ENCODE measurements around the gene TMEM115. TPM values are rescaled to one million over a fixed set of nuclear protein-coding genes. Genes with fewer than 3 reads are reported as not detected.

Gene TMEM115
- total and polyA plus RNA-seq, 2 of the 4 experiments (the other 2 are of a cell fraction) = 35.3 to 47.3 TPM

- no TSS peak for BruUV-seq (replicated peaks)
- no peak overlapping the region for H2BK15ac ChIP-seq (ENCODE audit: low read depth, low read length)
- no peaks in the 10 kb centered on the region for H3K79me1 ChIP-seq (ENCODE audit: low read depth in 1 of 2, low read length in 2 of 2)
- no peak for DNase-seq
- WGBS, 2 experiments (ENCODE audit: extremely low coverage in 2 of 2, insufficient read length in 1 of 2) = 63% methylated on average over 4 of the region's 12 CpGs; no CpG with 5 or more reads in 1 of the 2 experiments
- CTCF ChIA-PET = no interaction called here
- H4K20me1 ChIP-seq (ENCODE audit: insufficient read depth, low read length) = no peaks in the 10 kb centered on the region
- H4K5ac ChIP-seq (ENCODE audit: low read depth, low read length) = no peak overlapping the region
- peak overlapping the region; percentile 23 for H2AFZ ChIP-seq (replicated peaks; ENCODE audit: low read length, poor library complexity)
- no peak overlapping the region for H3K4ac ChIP-seq (ENCODE audit: low read depth, low read length)
- H3K9me3 ChIP-seq (ENCODE audit: control insufficient read depth, insufficient read depth, low read length) = no peaks in the 10 kb centered on the region
- no peak overlapping the region for H3K56ac ChIP-seq (ENCODE audit: extremely low read depth, insufficient read depth, low read length)
- H3K4me3 ChIP-seq (ENCODE audit: insufficient read depth, low read depth, low read length) = no peak overlapping the region
- no peak overlapping the region for H2AK9ac ChIP-seq (replicated peaks; ENCODE audit: low read depth, low read length, poor library complexity)
- H3K27ac ChIP-seq (ENCODE audit: insufficient read depth, low read length) = no peak overlapping the region
- POLR2A ChIA-PET (ENCODE audit: unreplicated experiment) = no interaction called here
- no peak overlapping the region for H3K9ac ChIP-seq (ENCODE audit: low read depth, low read length)
- TF ChIP-seq NFE2L2 (IDR thresholded peaks at IDR 0.05; ENCODE audit: low read depth, low read length) = no peak
- TF ChIP-seq CTCF (conservative IDR thresholded peaks at IDR 0.05; ENCODE audit: low read depth, low read length) = no peak
- no peak for TF ChIP-seq ELK1 (IDR thresholded peaks at IDR 0.05; ENCODE audit: borderline replicate concordance, low read depth, low read length)
- TF ChIP-seq USF2 (IDR thresholded peaks at IDR 0.05; ENCODE audit: low read depth, low read length) = no peak
- TF ChIP-seq RFX5 (IDR thresholded peaks at IDR 0.05; ENCODE audit: low read depth, low read length) = no peak
- TF ChIP-seq MAZ (IDR thresholded peaks at IDR 0.05; ENCODE audit: borderline replicate concordance, low read depth, low read length) = no peak
- TF ChIP-seq CEBPB (IDR thresholded peaks at IDR 0.05; ENCODE audit: low read depth, low read length) = no peak
- TF ChIP-seq POLR2A (IDR thresholded peaks at IDR 0.05; ENCODE audit: low read depth, low read length) = no peak
- dilution Hi-C loops (cut with HindIII; ENCODE audit: low sequenced_read_pairs, unreplicated experiment) = no loop called here
- no peak overlapping the region for H2AK5ac ChIP-seq (ENCODE audit: low read depth, low read length)
- H4K91ac ChIP-seq (ENCODE audit: insufficient read depth, low read depth, low read length) = no peak overlapping the region
- no peaks in the 10 kb centered on the region for H3K4me1 ChIP-seq (ENCODE audit: control insufficient read depth, insufficient read depth, low read length)
- no peaks in the 10 kb centered on the region for H3K9me1 ChIP-seq (ENCODE audit: insufficient read depth, low read length)
- H2BK120ac ChIP-seq (ENCODE audit: low read depth, low read length) = no peak overlapping the region
- H3K18ac ChIP-seq (ENCODE audit: low read depth, low read length) = no peak overlapping the region
- no peaks in the 10 kb centered on the region for H3K36me3 ChIP-seq (ENCODE audit: control insufficient read depth, insufficient read depth, low read length)
- no peak overlapping the region for H3K4me2 ChIP-seq (ENCODE audit: low read depth, low read length)
- intact Hi-C loops (cut with micrococcal nuclease) = no loop called here
- H4K8ac ChIP-seq (ENCODE audit: low read depth in 2 of 2, low read length in 2 of 2) = no peak overlapping the region
- no peak for ATAC-seq (ENCODE audit: low read depth)
- H3K14ac ChIP-seq (replicated peaks; ENCODE audit: low read depth, low read length) = no peak overlapping the region
- in situ Hi-C loops (cut with MboI; ENCODE audit: low sequenced_read_pairs) = no loop called here
- no peak overlapping the region for H2BK20ac ChIP-seq (ENCODE audit: low read depth, low read length)
- peaks cover 63% of the 10 kb centered on the region for H3K27me3 ChIP-seq (ENCODE audit: control insufficient read depth, insufficient read depth, low read length)
- no peak overlapping the region for H3K23ac ChIP-seq (ENCODE audit: low read depth, low read length)
- H2BK5ac ChIP-seq (ENCODE audit: low read depth, low read length, poor library complexity, severe bottlenecking) = no peak overlapping the region
These were observed 31.3 kb upstream of the TMEM115 start for GRCh38 chr3:50390508-50391224.
